ENCODE results near the gene METTL17.

The METTL17 gene

GRCh38 chr14:21043387-21043973 lies 53.7 kb downstream of the METTL17 start:
- DNase-seq (ENCODE audit: low read depth in 2 of 2): no peak

- DNase-seq (ENCODE audit: low read depth in 2 of 2): no peak
Measured at GRCh38 chr14:21043974-21044618, 54.3 kb downstream of the METTL17 start.

All from stimulated activated CD8-positive, alpha-beta memory T cell treated with anti-CD3 and anti-CD28 coated beads, Interleukin-7, amount 100 ng/mL, for 4 hours (primary cell).